ENCODE measurements around the gene FZD1.
A peak's percentile ranks its signal among the peaks of the same experiment; 100 is the strongest.

The FZD1 gene

GRCh38 chr7:91264924-91265681, 870 bp downstream of the FZD1 start:
- peak overlapping the region; percentile 95 for H3K27ac ChIP-seq
- no peak for TF ChIP-seq ZFX (IDR thresholded peaks at IDR 0.05; ENCODE audit: borderline replicate concordance)
- TF ChIP-seq, protein P1, sequence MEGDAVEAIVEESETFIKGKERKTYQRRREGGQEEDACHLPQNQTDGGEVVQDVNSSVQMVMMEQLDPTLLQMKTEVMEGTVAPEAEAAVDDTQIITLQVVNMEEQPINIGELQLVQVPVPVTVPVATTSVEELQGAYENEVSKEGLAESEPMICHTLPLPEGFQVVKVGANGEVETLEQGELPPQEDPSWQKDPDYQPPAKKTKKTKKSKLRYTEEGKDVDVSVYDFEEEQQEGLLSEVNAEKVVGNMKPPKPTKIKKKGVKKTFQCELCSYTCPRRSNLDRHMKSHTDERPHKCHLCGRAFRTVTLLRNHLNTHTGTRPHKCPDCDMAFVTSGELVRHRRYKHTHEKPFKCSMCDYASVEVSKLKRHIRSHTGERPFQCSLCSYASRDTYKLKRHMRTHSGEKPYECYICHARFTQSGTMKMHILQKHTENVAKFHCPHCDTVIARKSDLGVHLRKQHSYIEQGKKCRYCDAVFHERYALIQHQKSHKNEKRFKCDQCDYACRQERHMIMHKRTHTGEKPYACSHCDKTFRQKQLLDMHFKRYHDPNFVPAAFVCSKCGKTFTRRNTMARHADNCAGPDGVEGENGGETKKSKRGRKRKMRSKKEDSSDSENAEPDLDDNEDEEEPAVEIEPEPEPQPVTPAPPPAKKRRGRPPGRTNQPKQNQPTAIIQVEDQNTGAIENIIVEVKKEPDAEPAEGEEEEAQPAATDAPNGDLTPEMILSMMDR (IDR thresholded peaks at IDR 0.05): peak; percentile 4; the same call in 1 of the 2 replicates

DNA sequence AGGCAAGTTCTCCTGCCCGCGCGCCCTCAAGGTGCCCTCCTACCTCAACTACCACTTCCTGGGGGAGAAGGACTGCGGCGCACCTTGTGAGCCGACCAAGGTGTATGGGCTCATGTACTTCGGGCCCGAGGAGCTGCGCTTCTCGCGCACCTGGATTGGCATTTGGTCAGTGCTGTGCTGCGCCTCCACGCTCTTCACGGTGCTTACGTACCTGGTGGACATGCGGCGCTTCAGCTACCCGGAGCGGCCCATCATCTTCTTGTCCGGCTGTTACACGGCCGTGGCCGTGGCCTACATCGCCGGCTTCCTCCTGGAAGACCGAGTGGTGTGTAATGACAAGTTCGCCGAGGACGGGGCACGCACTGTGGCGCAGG, 1.4 kb downstream of the FZD1 start:
- TF ChIP-seq, protein P1 (IDR thresholded peaks at IDR 0.05): no peak
- no peak for TF ChIP-seq ZFX (IDR thresholded peaks at IDR 0.05; ENCODE audit: borderline replicate concordance)
- H3K27ac ChIP-seq: peak overlapping the region; percentile 95

- TF ChIP-seq, protein P1 (IDR thresholded peaks at IDR 0.05): no peak
- no peak for TF ChIP-seq ZFX (IDR thresholded peaks at IDR 0.05; ENCODE audit: borderline replicate concordance)
Measured at GRCh38 chr7:91266067-91266688, 1.9 kb downstream of the FZD1 start.

GRCh38 chr7:91266689-91267090, 2.5 kb downstream of the FZD1 start:
- TF ChIP-seq ZFX (IDR thresholded peaks at IDR 0.05; ENCODE audit: borderline replicate concordance): no peak
- TF ChIP-seq, protein P1 (IDR thresholded peaks at IDR 0.05): no peak
- H3K27ac ChIP-seq: no peak overlapping the region

More at GRCh38 chr7:91266067-91266688, 1.9 kb downstream of the FZD1 start:
- H3K27ac ChIP-seq: no peak overlapping the region

GRCh38 chr7:91267171-91267955, 3.1 kb downstream of the FZD1 start:
- TF ChIP-seq, protein P1 (IDR thresholded peaks at IDR 0.05): no peak
- H3K27ac ChIP-seq: no peak overlapping the region

DNA sequence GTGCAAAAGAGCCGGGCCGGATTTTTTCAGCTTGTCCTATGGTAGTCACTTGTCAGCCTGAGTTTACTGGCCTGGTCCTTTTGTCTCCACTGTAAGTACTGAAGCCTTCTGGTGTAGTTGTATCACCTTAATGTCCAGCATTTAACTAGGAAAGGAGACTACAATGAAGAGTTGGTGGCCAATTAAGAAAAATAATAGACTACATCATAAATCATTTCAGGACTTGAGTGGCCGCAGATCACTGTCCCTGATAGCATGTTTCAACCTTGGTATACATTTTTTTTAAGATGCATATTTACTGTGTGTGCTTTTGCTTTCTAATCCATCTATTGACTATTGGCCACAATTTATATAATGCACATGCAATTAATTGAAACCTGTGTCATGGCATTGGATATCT, 6.1 kb downstream of the FZD1 start:
- no peak overlapping the region for H3K27ac ChIP-seq
- TF ChIP-seq, protein P1 (IDR thresholded peaks at IDR 0.05): no peak
- no peak for TF ChIP-seq ZFX (IDR thresholded peaks at IDR 0.05; ENCODE audit: borderline replicate concordance)
